Heart right ventricle (tissue), 16 donors: Measurements from ENCODE around the gene PLEKHG3. TPM values are rescaled to one million over a fixed set of nuclear protein-coding genes. Genes with fewer than 3 reads are reported as not detected.
A peak's percentile ranks its signal among the peaks of the same experiment; 100 is the strongest.

ENCODE experiments used
- ATAC-seq, 8 donors: fragments of 200-7000 bp; cut with Tn5 transposase; one replicate each; pipeline ENCODE4 v1.9.1; 2020; ENCODE audit warnings: mild to moderate bottlenecking in 8 of 8, moderate library complexity in 8 of 8, moderate number of reproducible peaks in 1 of 8
- DNase-seq, 2 donors: peaks; one replicate each; pipeline ENCODE4 v3.0.0-alpha.2; 2020
- H3K27ac ChIP-seq, 10 donors: fragments of 200-600 bp; sonication (generic) in 2 of 10; one replicate each; pipeline versions ENCODE4 v1.5.0 to v1.8.0; 2020 to 2022; ENCODE audit warnings: mild to moderate bottlenecking in 3 of 10
- H3K27me3 ChIP-seq, 7 donors: fragments of 200-600 bp; one replicate each; pipeline ENCODE4 v1.8.0; 2021 to 2022; ENCODE audit warnings: mild to moderate bottlenecking in 2 of 7
- H3K36me3 ChIP-seq, 9 donors: fragments of 200-600 bp; sonication (generic) in 1 of 9; one replicate each; pipeline versions ENCODE4 v1.5.0 to v1.8.0; 2020 to 2022; ENCODE audit warnings: mild to moderate bottlenecking in 2 of 9
- H3K4me1 ChIP-seq, 9 donors: fragments of 200-600 bp; sonication (generic) in 1 of 9; one replicate each; pipeline versions ENCODE4 v1.5.0 to v1.8.0; 2020 to 2022; ENCODE audit warnings: mild to moderate bottlenecking in 4 of 9
- H3K4me3 ChIP-seq, 10 donors: fragments of 200-600 bp; sonication (generic) in 2 of 10; one replicate each; pipeline versions ENCODE4 v1.5.0 to v1.8.0; 2020 to 2022; ENCODE audit warnings: mild to moderate bottlenecking in 7 of 10, moderate library complexity in 2 of 10
- H3K9me3 ChIP-seq, 11 donors: fragments of 200-600 bp in 10 of 11; sonication (generic) in 2 of 11; one replicate each; pipeline versions ENCODE4 v1.5.0 to v1.8.0; 2013 to 2022; ENCODE audit warnings: mild to moderate bottlenecking in 2 of 11, control low read depth in 1 of 11, moderate library complexity in 1 of 11
- CTCF ChIP-seq, 9 donors: fragments of 200-600 bp; sonication (generic) in 2 of 9; IDR thresholded peaks; one replicate each; pipeline versions ENCODE4 v1.5.0 to v1.8.0; 2021 to 2022; ENCODE audit warnings: antibody characterized with exemption in 9 of 9, mild to moderate bottlenecking in 5 of 9, moderate library complexity in 1 of 9
- WGBS, 2 donors: extraction: QIAGEN DNeasy Blood & Tissue Kit; methylation state at CpG; one replicate each; pipeline ENCODE4 v1.1.7; 2013; ENCODE audit warnings: inconsistent platforms in 1 of 2; 5-methylcytosine and 5-hydroxymethylcytosine counted together
- intact Hi-C, 10 donors: fragments of 100-400 bp; cut with DNase I; formaldehyde crosslinking; loops; one replicate each; pipeline versions ENCODE4 v1.11.1 to v1.14.2; 2022
- polyA plus RNA-seq, 2 donors: library from polyadenylated mRNA; stranded (reverse); fragments of 200-250 nt; gene quantifications; one replicate each; pipeline ENCODE4 v1.2.3, GENCODE V29; 2013
- total RNA-seq, 10 donors: library from RNA; stranded (reverse); fragmentation: NEBNext Ultra II Directional in 3 of 10; extraction: Animal tissue kit (Norgen Biotek cat#: 25700) in 3 of 10; gene quantifications; one replicate each; pipeline versions ENCODE4 v1.2.1 to v1.2.4, GENCODE V29; 2021 to 2023
- donor health status: Arrhythmogenic right ventricular cardiomyopathy.
- donor health status: ischemic (EF 13 %, LVEDD 7.1; RV severe dilation, severe dysfunction).
- donor health status: healthy with polysubstance abuse.
- donor health status: DM: no; HTN: yes; CAD: no.
- donor health status: DM: no; HTN: no; CAD: no.
- donor health status: ischemic (EF 25% LVEDD 6.9; RV normal size, moderate dysfunction).
- donor health status: ischemic (EF 25% LVEDD 5.7; RV mildly dilated, moderate dysfunction).
- donor health status: healthy.
- donor health status: DM: yes; HTN: yes; CAD: no.
- donor health status: Ischemic cardiomyopathy.
- donor health status: ischemic (EF 35%, LVEDD 5.7; RV mildly dilated, moderate dysfunction).
- donor health status: nonischemic (EF 11% LVEDD 7.7; RV severe dilation, severe dysfunction).
- donor health status: DM: yes; HTN: yes; CAD: no.
- donor health status: PGD.
- donor health status: ischemic (EF 29% LVEDD 5.4; RV normal size, mild dysfunction).
- donor health status: nonischemic (EF 23%, LVEDD 6.1; RV moderate dilation, normal function).

Gene PLEKHG3
- total and polyA plus RNA-seq, 12 donors = 5.0 to 25.5 (median 15.4) TPM

- TF ChIP-seq CTCF (IDR thresholded peaks at IDR 0.05) = no peak
- no peak for DNase-seq
Measured at GRCh38 chr14:64673748-64674147, 30.5 kb upstream of the PLEKHG3 start.

GRCh38 chr14:64674829-64675228 lies 29.4 kb upstream of the PLEKHG3 start:
- TF ChIP-seq CTCF (IDR thresholded peaks at IDR 0.05) = no peak
- no peak for ATAC-seq
- H3K4me1 ChIP-seq = peaks cover 0 to 37% (median under 1%) of the 10 kb centered on the region in 9 donors
- H3K27ac ChIP-seq = peak overlapping the region in 2 of 10 donors; percentile 11 to 39
- WGBS, 2 donors = 86 to 88% methylated on average over 10 of the region's 10 CpGs
- H3K27me3 ChIP-seq = no peaks in the 10 kb centered on the region
- intact Hi-C loops = loop anchor here (5.0 to 10.0 kb wide), 5 partner anchors 87 to 220 kb away; no protein-coding TSS in a partner anchor
- no peak overlapping the region for H3K4me3 ChIP-seq
- H3K9me3 ChIP-seq = no peaks in the 10 kb centered on the region
- no peak for DNase-seq
- H3K36me3 ChIP-seq = no peaks in the 10 kb centered on the region

More at GRCh38 chr14:64673748-64674147, 30.5 kb upstream of the PLEKHG3 start:
- H3K4me1 ChIP-seq = peaks cover 0 to 37% (median 0%) of the 10 kb centered on the region in 9 donors
- H3K27ac ChIP-seq = peak overlapping the region in 4 of 10 donors; percentile 31 to 75 (median 43)
- 74 to 80% methylated on average over 6 of the region's 6 CpGs for WGBS, 2 donors
- H3K4me3 ChIP-seq = no peak overlapping the region
- no peaks in the 10 kb centered on the region for H3K9me3 ChIP-seq
- H3K36me3 ChIP-seq = no peaks in the 10 kb centered on the region
- ATAC-seq = peak in 1 of 8 donors; percentile 20
- intact Hi-C loops = loop anchor here (2.0 to 10.0 kb wide), 6 partner anchors 89 to 221 kb away; no protein-coding TSS in a partner anchor
- H3K27me3 ChIP-seq = no peaks in the 10 kb centered on the region

GRCh38 chr14:64675312-64675711 lies 28.9 kb upstream of the PLEKHG3 start:
- intact Hi-C loops = loop anchor here in 4 of 10 donors (10.0 kb wide), 2 partner anchors 209 to 219 kb away; no protein-coding TSS in a partner anchor
- H3K9me3 ChIP-seq = no peaks in the 10 kb centered on the region
- H3K27me3 ChIP-seq = no peaks in the 10 kb centered on the region
- no peak overlapping the region for H3K27ac ChIP-seq
- H3K4me1 ChIP-seq = peaks cover 0 to 37% (median 4%) of the 10 kb centered on the region in 9 donors
- whole genome bisulfite sequencing, 2 donors = 46 to 57% methylated on average over 3 of the region's 3 CpGs
- no peak for TF ChIP-seq CTCF (IDR thresholded peaks at IDR 0.05)
- ATAC-seq (peak in 2 of 8 donors; percentile 21 to 39), DNase-seq (no peak)
- no peaks in the 10 kb centered on the region for H3K36me3 ChIP-seq
- H3K4me3 ChIP-seq = no peak overlapping the region

- intact Hi-C loops = loop anchor here in 4 of 10 donors (10.0 kb wide), 2 partner anchors 208 to 218 kb away; no protein-coding TSS in a partner anchor
- TF ChIP-seq CTCF (IDR thresholded peaks at IDR 0.05) = no peak
- Histone ChIP-seq H3K4me1 (peaks cover 0 to 44% (median 14%) of the 10 kb centered on the region in 9 donors), H3K4me3 (no peak overlapping the region), H3K27me3 (no peaks in the 10 kb centered on the region), H3K9me3 (no peaks in the 10 kb centered on the region), H3K27ac (no peak overlapping the region), H3K36me3 (no peaks in the 10 kb centered on the region)
- no peak for DNase-seq
- 86 to 91% methylated on average over 3 of the region's 3 CpGs for whole genome bisulfite sequencing, 2 donors
- ATAC-seq = no peak
Measured at GRCh38 chr14:64676410-64677008, 27.7 kb upstream of the PLEKHG3 start.
